GM23338 (cell line): ENCODE data around the gene ETV5. TPM values are rescaled to one million over a fixed set of nuclear protein-coding genes. Genes with fewer than 3 reads are reported as not detected.

ENCODE experiments used
- ATAC-seq: fragments of 200-7000 bp; cut with Tn5 transposase; 3 replicates; pipeline ENCODE4 v1.9.1; 2020
- DNase-seq: peaks from one replicate; pipeline ENCODE4 v3.0.0-alpha.2; 2015; ENCODE audit warnings: low spot score
- H2AFZ ChIP-seq: fragments of 200-600 bp; sonication (generic); 2 replicates; pipeline ENCODE4 v1.8.0; 2016; ENCODE audit warnings: antibody characterized with exemption, mild to moderate bottlenecking, moderate library complexity
- H3F3A ChIP-seq: fragments of 200-600 bp; sonication (generic); replicated peaks from 2 replicates; pipeline ENCODE4 v1.8.0; 2017; ENCODE audit warnings: antibody characterized with exemption, mixed run types, low read depth
- H3K27ac ChIP-seq: fragments of 200-600 bp; sonication (generic); 2 replicates; pipeline ENCODE4 v1.6.1; 2016; ENCODE audit warnings: low read depth
- H3K27me3 ChIP-seq: fragments of 200-600 bp; sonication (generic); 2 replicates; pipeline ENCODE4 v1.8.0; 2016; ENCODE audit warnings: mild to moderate bottlenecking, mixed run types, moderate library complexity; ENCODE audit not compliant: insufficient read depth
- H3K36me3 ChIP-seq: fragments of 200-600 bp; sonication (generic); 2 replicates; pipeline ENCODE4 v1.8.0; 2016; ENCODE audit warnings: mild to moderate bottlenecking; ENCODE audit not compliant: insufficient read depth
- H3K4me1 ChIP-seq: fragments of 200-600 bp; sonication (generic); 2 replicates; pipeline ENCODE4 v1.8.0; 2016; ENCODE audit warnings: mild to moderate bottlenecking, moderate library complexity; ENCODE audit not compliant: insufficient read depth
- H3K4me2 ChIP-seq: fragments of 200-600 bp; sonication (generic); 2 replicates; pipeline ENCODE4 v1.7.1; 2017; ENCODE audit warnings: mixed run types
- H3K4me3 ChIP-seq: fragments of 200-600 bp; sonication (generic); 2 replicates; pipeline ENCODE4 v1.6.1; 2016; ENCODE audit warnings: mixed run types
- H3K79me2 ChIP-seq: fragments of 200-600 bp; sonication (generic); replicated peaks from 2 replicates; pipeline ENCODE4 v1.8.0; 2017; ENCODE audit warnings: mild to moderate bottlenecking; ENCODE audit not compliant: insufficient read depth
- H3K9me2 ChIP-seq: fragments of 200-600 bp; sonication (generic); 2 replicates; pipeline ENCODE4 v1.8.0; 2017; ENCODE audit not compliant: insufficient read depth
- H4K20me1 ChIP-seq: fragments of 200-600 bp; sonication (generic); replicated peaks from 2 replicates; pipeline ENCODE4 v1.8.0; 2017; ENCODE audit warnings: mild to moderate bottlenecking; ENCODE audit not compliant: insufficient read depth
- H3K27ac Mint-ChIP-seq: 2 replicates; pipeline ENCODE4 v1.8.0; 2020; ENCODE audit warnings: inconsistent platforms, mild to moderate bottlenecking, moderate library complexity, mixed read lengths
- H3K27me3 Mint-ChIP-seq: 3 replicates; pipeline ENCODE4 v1.8.0; 2022; ENCODE audit warnings: low read depth, mild to moderate bottlenecking, moderate library complexity, mixed read lengths, inconsistent platforms; ENCODE audit not compliant: insufficient read depth, poor library complexity
- H3K36me3 Mint-ChIP-seq: 3 replicates; pipeline ENCODE4 v1.8.0; 2021; ENCODE audit warnings: low read depth, mild to moderate bottlenecking, inconsistent platforms, moderate library complexity, mixed read lengths
- H3K4me1 Mint-ChIP-seq: 3 replicates; pipeline ENCODE4 v1.8.0; 2020; ENCODE audit warnings: mild to moderate bottlenecking, inconsistent platforms, mixed read lengths
- H3K4me3 Mint-ChIP-seq: 3 replicates; pipeline ENCODE4 v1.8.0; 2021; ENCODE audit warnings: moderate library complexity, mild to moderate bottlenecking, inconsistent platforms, mixed read lengths
- H3K9me3 Mint-ChIP-seq: 3 replicates; pipeline ENCODE4 v1.8.0; 2020; ENCODE audit warnings: moderate library complexity, mild to moderate bottlenecking, inconsistent platforms, mixed read lengths
- EZH2 ChIP-seq: fragments of 200-600 bp; sonication (generic); IDR thresholded peaks from one replicate; pipeline ENCODE4 v1.8.0; 2017; ENCODE audit warnings: antibody characterized with exemption, mild to moderate bottlenecking, low read depth; ENCODE audit not compliant: unreplicated experiment
- EZH2phosphoT487 ChIP-seq: fragments of 200-600 bp; sonication (generic); IDR thresholded peaks from one replicate; pipeline ENCODE4 v1.8.1; 2018; ENCODE audit warnings: antibody characterized with exemption; ENCODE audit not compliant: unreplicated experiment
- JUNB ChIP-seq: IDR thresholded peaks from one replicate; pipeline ENCODE4 v1.6.1; 2016; ENCODE audit warnings: antibody characterized with exemption; ENCODE audit not compliant: unreplicated experiment
- NANOG ChIP-seq: IDR thresholded peaks from 2 replicates; pipeline ENCODE4 v1.6.1; 2016; ENCODE audit warnings: antibody characterized with exemption, borderline replicate concordance
- POLR2AphosphoS5 ChIP-seq: IDR thresholded peaks from 2 replicates; pipeline ENCODE4 v1.6.1; 2016; ENCODE audit warnings: antibody characterized with exemption, low read depth
- ZNF114 ChIP-seq: fragments of 250-450 bp; sonication (Bioruptor Pico); IDR thresholded peaks from 2 replicates; pipeline ENCODE4 v1.5.0; 2020; ENCODE audit warnings: mild to moderate bottlenecking, moderate library complexity
- ZNF331 ChIP-seq: fragments of 250-450 bp; sonication (Bioruptor Pico); IDR thresholded peaks from 2 replicates; pipeline ENCODE4 v1.5.0; 2020; ENCODE audit warnings: low read depth, mild to moderate bottlenecking, moderate library complexity
- polyA plus RNA-seq: library from polyadenylated mRNA; unstranded; fragments of >200 nt; fragmentation: Nextera tagmentation; extraction: Ambion mirVana; gene quantifications from 2 replicates; pipeline ENCODE4 v1.2.1, GENCODE V29; 2016
- total RNA-seq: library from RNA; depleted of rRNA; stranded (reverse); fragments of >200 nt; shearing (Covaris generic); gene quantifications from 2 replicates; pipeline ENCODE4 v1.2.3, GENCODE V29; 2014
- TF ChIP-seq, protein P1 (sequence below): fragments of 250-450 bp; sonication (Bioruptor Pico); IDR thresholded peaks from 2 replicates; pipeline ENCODE4 v1.5.0; 2020; ENCODE audit warnings: mild to moderate bottlenecking, moderate library complexity
- TF ChIP-seq, protein P2 (sequence below), 2 experiments: fragments of 200-600 bp in 1 of 2; sonication (generic) in 1 of 2; conservative IDR thresholded peaks; 2 replicates each; pipeline versions ENCODE4 v1.5.1 to v1.6.1; 2016 to 2017; ENCODE audit warnings: antibody characterized with exemption in 2 of 2, low read depth in 2 of 2, mild to moderate bottlenecking in 2 of 2, moderate library complexity in 1 of 2
- TF ChIP-seq, protein P3 (sequence below): IDR thresholded peaks from one replicate; pipeline ENCODE4 v1.6.1; 2018; ENCODE audit warnings: antibody characterized with exemption; ENCODE audit not compliant: unreplicated experiment

The ETV5 gene
- total and polyA plus RNA-seq, 2 experiments from 2014 or later = 33.5 to 57.1 TPM

DNA sequence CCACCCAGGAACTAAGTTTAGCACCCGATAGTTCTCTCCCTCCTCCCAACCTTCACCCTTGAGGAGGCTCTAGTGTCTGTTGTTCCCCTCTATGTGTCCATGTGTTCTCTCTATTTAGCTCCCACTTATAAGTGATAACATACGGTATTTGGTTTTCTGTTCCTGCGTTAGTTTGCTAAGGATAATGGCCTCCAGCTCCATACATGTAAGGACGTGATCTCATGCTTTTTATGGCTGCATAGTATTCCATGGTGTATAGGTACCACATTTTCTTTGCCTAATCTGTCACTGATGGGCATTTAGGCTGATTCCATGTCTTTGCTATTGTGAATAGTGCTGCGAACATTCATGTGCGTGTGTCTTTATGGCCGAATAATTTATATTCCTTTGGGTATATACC lies 104.2 kb downstream of the ETV5 start (continued):
- TF ChIP-seq, protein P1, sequence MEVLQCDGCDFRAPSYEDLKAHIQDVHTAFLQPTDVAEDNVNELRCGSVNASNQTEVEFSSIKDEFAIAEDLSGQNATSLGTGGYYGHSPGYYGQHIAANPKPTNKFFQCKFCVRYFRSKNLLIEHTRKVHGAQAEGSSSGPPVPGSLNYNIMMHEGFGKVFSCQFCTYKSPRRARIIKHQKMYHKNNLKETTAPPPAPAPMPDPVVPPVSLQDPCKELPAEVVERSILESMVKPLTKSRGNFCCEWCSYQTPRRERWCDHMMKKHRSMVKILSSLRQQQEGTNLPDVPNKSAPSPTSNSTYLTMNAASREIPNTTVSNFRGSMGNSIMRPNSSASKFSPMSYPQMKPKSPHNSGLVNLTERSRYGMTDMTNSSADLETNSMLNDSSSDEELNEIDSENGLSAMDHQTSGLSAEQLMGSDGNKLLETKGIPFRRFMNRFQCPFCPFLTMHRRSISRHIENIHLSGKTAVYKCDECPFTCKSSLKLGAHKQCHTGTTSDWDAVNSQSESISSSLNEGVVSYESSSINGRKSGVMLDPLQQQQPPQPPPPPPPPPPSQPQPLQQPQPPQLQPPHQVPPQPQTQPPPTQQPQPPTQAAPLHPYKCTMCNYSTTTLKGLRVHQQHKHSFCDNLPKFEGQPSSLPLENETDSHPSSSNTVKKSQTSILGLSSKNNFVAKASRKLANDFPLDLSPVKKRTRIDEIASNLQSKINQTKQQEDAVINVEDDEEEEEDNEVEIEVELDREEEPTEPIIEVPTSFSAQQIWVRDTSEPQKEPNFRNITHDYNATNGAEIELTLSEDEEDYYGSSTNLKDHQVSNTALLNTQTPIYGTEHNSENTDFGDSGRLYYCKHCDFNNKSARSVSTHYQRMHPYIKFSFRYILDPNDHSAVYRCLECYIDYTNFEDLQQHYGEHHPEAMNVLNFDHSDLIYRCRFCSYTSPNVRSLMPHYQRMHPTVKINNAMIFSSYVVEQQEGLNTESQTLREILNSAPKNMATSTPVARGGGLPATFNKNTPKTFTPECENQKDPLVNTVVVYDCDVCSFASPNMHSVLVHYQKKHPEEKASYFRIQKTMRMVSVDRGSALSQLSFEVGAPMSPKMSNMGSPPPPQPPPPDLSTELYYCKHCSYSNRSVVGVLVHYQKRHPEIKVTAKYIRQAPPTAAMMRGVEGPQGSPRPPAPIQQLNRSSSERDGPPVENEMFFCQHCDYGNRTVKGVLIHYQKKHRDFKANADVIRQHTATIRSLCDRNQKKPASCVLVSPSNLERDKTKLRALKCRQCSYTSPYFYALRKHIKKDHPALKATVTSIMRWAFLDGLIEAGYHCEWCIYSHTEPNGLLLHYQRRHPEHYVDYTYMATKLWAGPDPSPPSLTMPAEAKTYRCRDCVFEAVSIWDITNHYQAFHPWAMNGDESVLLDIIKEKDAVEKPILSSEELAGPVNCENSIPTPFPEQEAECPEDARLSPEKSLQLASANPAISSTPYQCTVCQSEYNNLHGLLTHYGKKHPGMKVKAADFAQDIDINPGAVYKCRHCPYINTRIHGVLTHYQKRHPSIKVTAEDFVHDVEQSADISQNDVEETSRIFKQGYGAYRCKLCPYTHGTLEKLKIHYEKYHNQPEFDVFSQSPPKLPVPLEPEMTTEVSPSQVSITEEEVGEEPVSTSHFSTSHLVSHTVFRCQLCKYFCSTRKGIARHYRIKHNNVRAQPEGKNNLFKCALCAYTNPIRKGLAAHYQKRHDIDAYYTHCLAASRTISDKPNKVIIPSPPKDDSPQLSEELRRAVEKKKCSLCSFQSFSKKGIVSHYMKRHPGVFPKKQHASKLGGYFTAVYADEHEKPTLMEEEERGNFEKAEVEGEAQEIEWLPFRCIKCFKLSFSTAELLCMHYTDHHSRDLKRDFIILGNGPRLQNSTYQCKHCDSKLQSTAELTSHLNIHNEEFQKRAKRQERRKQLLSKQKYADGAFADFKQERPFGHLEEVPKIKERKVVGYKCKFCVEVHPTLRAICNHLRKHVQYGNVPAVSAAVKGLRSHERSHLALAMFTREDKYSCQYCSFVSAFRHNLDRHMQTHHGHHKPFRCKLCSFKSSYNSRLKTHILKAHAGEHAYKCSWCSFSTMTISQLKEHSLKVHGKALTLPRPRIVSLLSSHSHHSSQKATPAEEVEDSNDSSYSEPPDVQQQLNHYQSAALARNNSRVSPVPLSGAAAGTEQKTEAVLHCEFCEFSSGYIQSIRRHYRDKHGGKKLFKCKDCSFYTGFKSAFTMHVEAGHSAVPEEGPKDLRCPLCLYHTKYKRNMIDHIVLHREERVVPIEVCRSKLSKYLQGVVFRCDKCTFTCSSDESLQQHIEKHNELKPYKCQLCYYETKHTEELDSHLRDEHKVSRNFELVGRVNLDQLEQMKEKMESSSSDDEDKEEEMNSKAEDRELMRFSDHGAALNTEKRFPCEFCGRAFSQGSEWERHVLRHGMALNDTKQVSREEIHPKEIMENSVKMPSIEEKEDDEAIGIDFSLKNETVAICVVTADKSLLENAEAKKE (CRISPR knock-in tag) = no peak
- no peak for TF ChIP-seq JUNB
- TF ChIP-seq, protein P2, sequence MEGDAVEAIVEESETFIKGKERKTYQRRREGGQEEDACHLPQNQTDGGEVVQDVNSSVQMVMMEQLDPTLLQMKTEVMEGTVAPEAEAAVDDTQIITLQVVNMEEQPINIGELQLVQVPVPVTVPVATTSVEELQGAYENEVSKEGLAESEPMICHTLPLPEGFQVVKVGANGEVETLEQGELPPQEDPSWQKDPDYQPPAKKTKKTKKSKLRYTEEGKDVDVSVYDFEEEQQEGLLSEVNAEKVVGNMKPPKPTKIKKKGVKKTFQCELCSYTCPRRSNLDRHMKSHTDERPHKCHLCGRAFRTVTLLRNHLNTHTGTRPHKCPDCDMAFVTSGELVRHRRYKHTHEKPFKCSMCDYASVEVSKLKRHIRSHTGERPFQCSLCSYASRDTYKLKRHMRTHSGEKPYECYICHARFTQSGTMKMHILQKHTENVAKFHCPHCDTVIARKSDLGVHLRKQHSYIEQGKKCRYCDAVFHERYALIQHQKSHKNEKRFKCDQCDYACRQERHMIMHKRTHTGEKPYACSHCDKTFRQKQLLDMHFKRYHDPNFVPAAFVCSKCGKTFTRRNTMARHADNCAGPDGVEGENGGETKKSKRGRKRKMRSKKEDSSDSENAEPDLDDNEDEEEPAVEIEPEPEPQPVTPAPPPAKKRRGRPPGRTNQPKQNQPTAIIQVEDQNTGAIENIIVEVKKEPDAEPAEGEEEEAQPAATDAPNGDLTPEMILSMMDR (conservative IDR thresholded peaks at IDR 0.05; ENCODE audit: low read depth in 2 of 2) = no peak

DNA sequence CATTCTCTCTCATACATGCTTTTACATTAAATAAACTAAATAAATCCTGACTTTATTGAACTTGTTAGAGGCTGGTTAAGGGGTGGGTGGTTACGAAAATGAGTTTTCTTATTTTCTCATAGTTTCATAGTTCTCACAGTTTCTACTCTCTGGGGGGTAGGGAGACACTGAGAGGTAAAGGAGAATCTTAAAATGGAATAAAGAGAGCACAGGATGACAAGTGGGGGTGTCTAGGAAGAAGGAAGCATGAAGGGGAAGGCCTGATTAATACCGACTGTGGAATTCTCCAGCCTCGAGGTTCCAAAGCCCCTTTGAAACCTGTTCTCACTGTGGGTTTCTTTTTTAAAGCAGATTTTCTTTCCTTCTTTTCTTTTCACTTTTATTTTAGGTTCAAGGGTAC lies 104.7 kb downstream of the ETV5 start:
- TF ChIP-seq ZNF114 (CRISPR knock-in tag) (no peak), POLR2AphosphoS5 (no peak), ZNF331 (CRISPR knock-in tag) (no peak), NANOG (no peak), EZH2phosphoT487 (no peak), EZH2 (no peak)
- TF ChIP-seq, protein P3, sequence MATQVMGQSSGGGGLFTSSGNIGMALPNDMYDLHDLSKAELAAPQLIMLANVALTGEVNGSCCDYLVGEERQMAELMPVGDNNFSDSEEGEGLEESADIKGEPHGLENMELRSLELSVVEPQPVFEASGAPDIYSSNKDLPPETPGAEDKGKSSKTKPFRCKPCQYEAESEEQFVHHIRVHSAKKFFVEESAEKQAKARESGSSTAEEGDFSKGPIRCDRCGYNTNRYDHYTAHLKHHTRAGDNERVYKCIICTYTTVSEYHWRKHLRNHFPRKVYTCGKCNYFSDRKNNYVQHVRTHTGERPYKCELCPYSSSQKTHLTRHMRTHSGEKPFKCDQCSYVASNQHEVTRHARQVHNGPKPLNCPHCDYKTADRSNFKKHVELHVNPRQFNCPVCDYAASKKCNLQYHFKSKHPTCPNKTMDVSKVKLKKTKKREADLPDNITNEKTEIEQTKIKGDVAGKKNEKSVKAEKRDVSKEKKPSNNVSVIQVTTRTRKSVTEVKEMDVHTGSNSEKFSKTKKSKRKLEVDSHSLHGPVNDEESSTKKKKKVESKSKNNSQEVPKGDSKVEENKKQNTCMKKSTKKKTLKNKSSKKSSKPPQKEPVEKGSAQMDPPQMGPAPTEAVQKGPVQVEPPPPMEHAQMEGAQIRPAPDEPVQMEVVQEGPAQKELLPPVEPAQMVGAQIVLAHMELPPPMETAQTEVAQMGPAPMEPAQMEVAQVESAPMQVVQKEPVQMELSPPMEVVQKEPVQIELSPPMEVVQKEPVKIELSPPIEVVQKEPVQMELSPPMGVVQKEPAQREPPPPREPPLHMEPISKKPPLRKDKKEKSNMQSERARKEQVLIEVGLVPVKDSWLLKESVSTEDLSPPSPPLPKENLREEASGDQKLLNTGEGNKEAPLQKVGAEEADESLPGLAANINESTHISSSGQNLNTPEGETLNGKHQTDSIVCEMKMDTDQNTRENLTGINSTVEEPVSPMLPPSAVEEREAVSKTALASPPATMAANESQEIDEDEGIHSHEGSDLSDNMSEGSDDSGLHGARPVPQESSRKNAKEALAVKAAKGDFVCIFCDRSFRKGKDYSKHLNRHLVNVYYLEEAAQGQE = no peak
- no peaks in the 10 kb centered on the region for H3F3A ChIP-seq
- no peak for ATAC-seq
- no peaks in the 10 kb centered on the region for H3K27me3 ChIP-seq
- no peak for DNase-seq
- H4K20me1 ChIP-seq = 0 out of 2 replicates have a peak, but pooled peaks cover 3% of the 10 kb centered on the region
- no peak overlapping the region for H3K27ac ChIP-seq
- Mint-ChIP-seq H3K4me3 (no peak overlapping the region), H3K4me1 (no peaks in the 10 kb centered on the region), H3K36me3 (no peaks in the 10 kb centered on the region), H3K9me3 (no peaks in the 10 kb centered on the region; the same call in 1 of the 3 replicates), H3K27ac (no peak overlapping the region), H3K27me3 (peaks cover 2% of the 10 kb centered on the region)
- H3K4me1 ChIP-seq = no peaks in the 10 kb centered on the region
- H3K36me3 ChIP-seq = no peaks in the 10 kb centered on the region
- no peak overlapping the region for H2AFZ ChIP-seq
- H3K79me2 ChIP-seq = no peaks in the 10 kb centered on the region
- no peaks in the 10 kb centered on the region for H3K9me2 ChIP-seq
- H3K4me3 ChIP-seq = no peak overlapping the region
- no peak overlapping the region for H3K4me2 ChIP-seq
